MCF 10A (cell line): ENCODE results near the gene GALK1. TPM values are rescaled to one million over a fixed set of nuclear protein-coding genes. Genes with fewer than 3 reads are reported as not detected.

Experiments
- BruUV-seq: library from RNA; stranded (reverse); fragments of 400-500 nt; replicated peaks from 2 replicates; lab custom pipeline; 2021; lab: Mats Ljungman, UMichigan
- CTCF ChIA-PET: fragments of 300-600 bp; sonication (Branson Sonifier 250); formaldehyde crosslinking; extraction: SDS; loops from one replicate; lab custom pipeline; 2021; ENCODE audit warnings: antibody characterized with exemption, inconsistent platforms; lab: Yijun Ruan, JAX
- POLR2A ChIA-PET: fragments of 300-600, 350-650 bp; sonication (Branson Sonifier 250); formaldehyde crosslinking; extraction: SDS; loops from one replicate; lab custom pipeline; 2020; ENCODE audit warnings: antibody characterized with exemption, inconsistent platforms; lab: Yijun Ruan, JAX
- DNase-seq: peaks from one replicate; pipeline ENCODE4 v3.0.0-alpha.2; 2018; ENCODE audit not compliant: unreplicated experiment
- H3K27ac Mint-ChIP-seq: one replicate; pipeline ENCODE4 v1.8.0; 2022; ENCODE audit warnings: mild to moderate bottlenecking, low read depth, mixed read lengths; ENCODE audit not compliant: unreplicated experiment
- H3K27me3 Mint-ChIP-seq: one replicate; pipeline ENCODE4 v1.8.0; 2022; ENCODE audit warnings: mixed read lengths; ENCODE audit not compliant: insufficient read depth, unreplicated experiment
- H3K36me3 Mint-ChIP-seq: one replicate; pipeline ENCODE4 v1.8.0; 2022; ENCODE audit warnings: mild to moderate bottlenecking, moderate library complexity, mixed read lengths; ENCODE audit not compliant: insufficient read depth, unreplicated experiment
- H3K4me1 Mint-ChIP-seq: one replicate; pipeline ENCODE4 v1.8.0; 2022; ENCODE audit warnings: mixed read lengths; ENCODE audit not compliant: insufficient read depth, unreplicated experiment
- H3K4me3 Mint-ChIP-seq: one replicate; pipeline ENCODE4 v1.8.0; 2022; ENCODE audit warnings: mild to moderate bottlenecking, moderate library complexity, mixed read lengths; ENCODE audit not compliant: unreplicated experiment
- H3K9me3 Mint-ChIP-seq: one replicate; pipeline ENCODE4 v1.8.0; 2022; ENCODE audit warnings: mixed read lengths; ENCODE audit not compliant: unreplicated experiment
- CTCF ChIP-seq: fragments of 200-600 bp; IDR thresholded peaks from one replicate; pipeline ENCODE4 v1.8.0; 2022; ENCODE audit warnings: antibody characterized with exemption, mild to moderate bottlenecking; ENCODE audit not compliant: unreplicated experiment
- intact Hi-C: fragments of 100-400 bp; cut with micrococcal nuclease; formaldehyde crosslinking; loops from 2 replicates; pipeline ENCODE4 v1.14.1; 2022
- total RNA-seq: library from RNA; stranded (reverse); gene quantifications from 2 replicates; pipeline ENCODE4 v1.2.3, GENCODE V29; 2022

GALK1 gene
- total RNA-seq, 1 experiment from 2014 or later = 8.7 TPM

- Mint-ChIP-seq H3K4me1 (peaks cover 6% of the 10 kb centered on the region), H3K27ac (peak overlapping the region; percentile 60), H3K27me3 (no peaks in the 10 kb centered on the region), H3K9me3 (no peaks in the 10 kb centered on the region), H3K36me3 (peaks cover 94% of the 10 kb centered on the region), H3K4me3 (no peak overlapping the region)
- intact Hi-C loops = no loop called here
- ChIA-PET POLR2A (interaction anchor here (0.8 to 2.0 kb wide), 4 partner anchors 7 to 78 kb away, joined by 3 to 7 read pairs (median 4); partner anchors contain the start of gene GALK1), CTCF (interaction anchor here (2.0 kb wide), 1 partner anchor 75 kb away, joined by 10 read pairs; no protein-coding TSS in a partner anchor)
- BruUV-seq = no TSS peak
- no peak for DNase-seq
- no peak for TF ChIP-seq CTCF
These were observed 10.4 kb downstream of the GALK1 start for GRCh38 chr17:75754378-75755204.

- H3K4me1 Mint-ChIP-seq = peaks cover 6% of the 10 kb centered on the region
- CTCF ChIA-PET = interaction anchor here (0.6 to 2.0 kb wide), 3 partner anchors 15 to 74 kb away, joined by 3 to 10 read pairs (median 3); no protein-coding TSS in a partner anchor
- no peaks in the 10 kb centered on the region for H3K9me3 Mint-ChIP-seq
- POLR2A ChIA-PET = interaction anchor here (0.6 to 2.0 kb wide), 8 partner anchors 8 to 77 kb away, joined by 3 to 8 read pairs (median 4); partner anchors contain the start of gene GALK1
- TF ChIP-seq CTCF = no peak
- no peaks in the 10 kb centered on the region for H3K27me3 Mint-ChIP-seq
- H3K4me3 Mint-ChIP-seq = no peak overlapping the region
- H3K36me3 Mint-ChIP-seq = peaks cover 94% of the 10 kb centered on the region
- intact Hi-C loops = no loop called here
- BruUV-seq = no TSS peak
- no peak for DNase-seq
- no peak overlapping the region for H3K27ac Mint-ChIP-seq
These were observed 11.2 kb downstream of the GALK1 start for GRCh38 chr17:75753514-75754377.

GRCh38 chr17:75752802-75753513 is 12.0 kb downstream of the GALK1 start:
- peaks cover 7% of the 10 kb centered on the region for H3K4me1 Mint-ChIP-seq
- ChIA-PET POLR2A (interaction anchor here (0.6 to 2.0 kb wide), 7 partner anchors 9 to 78 kb away, joined by 3 to 8 read pairs (median 4); no protein-coding TSS in a partner anchor), CTCF (interaction anchor here (0.6 to 2.0 kb wide), 4 partner anchors 15 to 119 kb away, joined by 3 to 10 read pairs (median 3); partner anchors contain the start of gene SMIM5)
- H3K4me3 Mint-ChIP-seq = no peak overlapping the region
- no peak for DNase-seq
- H3K9me3 Mint-ChIP-seq = no peaks in the 10 kb centered on the region
- no peaks in the 10 kb centered on the region for H3K27me3 Mint-ChIP-seq
- H3K27ac Mint-ChIP-seq = peak overlapping the region; percentile 59
- peaks cover 95% of the 10 kb centered on the region for H3K36me3 Mint-ChIP-seq
- intact Hi-C loops = no loop called here
- TF ChIP-seq CTCF = no peak
- no TSS peak for BruUV-seq
